Thyroid gland (tissue), 4 donors: Measurements from ENCODE around the gene UMODL1.

Experiments
- CTCF ChIP-seq, 6 experiments: fragments of 200-600 bp in 3 of 6; fragments of 450-650 bp in 3 of 6; sonication (generic) in 3 of 6; IDR thresholded peaks; one replicate each; pipeline ENCODE4 v1.5.1; 2016 to 2019; ENCODE audit warnings: antibody characterized with exemption in 6 of 6, mild to moderate bottlenecking in 2 of 6, inconsistent platforms in 1 of 6, moderate library complexity in 1 of 6
- POLR2A ChIP-seq, 2 donors: fragments of 450-650 bp; IDR thresholded peaks; one replicate each; pipeline ENCODE4 v1.6.1; 2017; ENCODE audit warnings: antibody characterized with exemption in 2 of 2, mild to moderate bottlenecking in 2 of 2, moderate library complexity in 1 of 2

DNA sequence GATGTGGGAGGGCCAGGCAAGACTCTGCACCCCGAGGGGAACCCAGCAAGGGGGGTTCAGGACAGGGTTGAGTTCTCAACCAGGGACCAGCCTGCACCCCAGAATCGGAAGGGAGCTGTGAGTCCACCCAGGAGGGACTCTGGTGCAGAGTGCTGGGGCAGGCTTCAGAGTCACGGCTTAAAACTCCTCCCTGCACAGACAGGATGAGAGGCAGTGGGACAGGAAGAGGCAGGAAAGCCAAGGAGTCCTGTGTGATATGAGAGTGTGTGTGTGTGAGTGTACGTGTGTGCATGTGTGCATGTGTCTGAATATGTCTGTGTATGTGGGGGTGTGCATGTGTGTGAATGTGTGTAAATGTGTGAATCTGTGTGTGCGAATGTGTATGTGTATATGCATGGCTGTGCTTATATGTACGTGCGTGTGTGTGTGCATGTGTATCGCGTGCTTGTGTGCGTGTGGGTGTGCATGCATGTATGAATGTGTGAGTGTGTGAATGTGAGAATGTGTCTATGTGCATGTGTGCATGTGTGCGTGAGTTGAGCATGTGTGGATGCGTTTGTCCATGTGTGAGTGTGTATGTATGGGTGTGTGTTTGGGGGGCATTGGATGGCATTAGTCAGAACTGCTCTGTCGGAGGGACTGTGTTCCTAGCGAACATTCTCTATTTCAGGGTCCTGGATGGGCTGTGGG lies 52.2 kb downstream of the UMODL1 start:
- no peak for TF ChIP-seq POLR2A (IDR thresholded peaks at IDR 0.05)
- no peak for TF ChIP-seq CTCF (IDR thresholded peaks at IDR 0.05)
